SU-DHL-6 (cell line): ENCODE results near the gene LTBP4.
A peak's percentile ranks its signal among the peaks of the same experiment; 100 is the strongest.

ENCODE experiments used
- H2AFZ ChIP-seq: fragments of 200-600 bp; sonication (generic); 2 replicates; pipeline ENCODE4 v1.6.1; 2014; ENCODE audit warnings: low read depth, mild to moderate bottlenecking, moderate library complexity, mixed read lengths, antibody characterized with exemption, low read length; ENCODE audit not compliant: severe bottlenecking
- H3F3A ChIP-seq: fragments of 200-600 bp; shearing (Covaris generic); 2 replicates; pipeline ENCODE4 v1.6.0; 2016; ENCODE audit warnings: antibody characterized with exemption, mild to moderate bottlenecking; ENCODE audit not compliant: insufficient read depth
- H3K27ac ChIP-seq: fragments of 200-600 bp; sonication (generic); 2 replicates; pipeline ENCODE4 v1.5.1; 2016; ENCODE audit warnings: low read depth, mild to moderate bottlenecking, low read length, moderate library complexity, mixed read lengths
- H3K27me3 ChIP-seq: fragments of 200-600 bp; sonication (generic), shearing (Covaris generic); 2 replicates; pipeline ENCODE4 v1.6.0; 2014; ENCODE audit warnings: mild to moderate bottlenecking, low read length
- H3K36me3 ChIP-seq: fragments of 200-600 bp; sonication (generic); 2 replicates; pipeline ENCODE4 v1.6.1; 2014; ENCODE audit warnings: mild to moderate bottlenecking, low read length, mixed read lengths
- H3K4me2 ChIP-seq: fragments of 300-600, 200-600 bp; shearing (Covaris generic), sonication (generic); 2 replicates; pipeline ENCODE4 v1.6.0; 2014; ENCODE audit warnings: low read length, low read depth, mild to moderate bottlenecking; ENCODE audit not compliant: poor library complexity, severe bottlenecking
- H3K4me3 ChIP-seq: fragments of 200-600 bp; sonication (generic); 2 replicates; pipeline ENCODE4 v1.5.1; 2014; ENCODE audit warnings: antibody characterized with exemption, low read length, mild to moderate bottlenecking, mixed read lengths; ENCODE audit not compliant: insufficient read depth, poor library complexity, severe bottlenecking
- H3K79me2 ChIP-seq: fragments of 200-600 bp; sonication (generic); 2 replicates; pipeline ENCODE4 v1.6.1; 2014; ENCODE audit warnings: mild to moderate bottlenecking, low read length, moderate library complexity; ENCODE audit not compliant: insufficient read depth
- H3K9ac ChIP-seq: fragments of 200-600 bp; sonication (generic); 2 replicates; pipeline ENCODE4 v1.7.0; 2014; ENCODE audit warnings: mild to moderate bottlenecking, low read length
- H3K9me2 ChIP-seq: fragments of 200-600 bp; sonication (generic); replicated peaks from 2 replicates; pipeline ENCODE4 v1.6.1; 2014; ENCODE audit warnings: low read length; ENCODE audit not compliant: insufficient read depth
- H3K9me3 ChIP-seq: fragments of 200-600 bp; sonication (generic); 2 replicates; pipeline ENCODE4 v1.6.1; 2014; ENCODE audit warnings: low read length, mixed read lengths; ENCODE audit not compliant: insufficient read depth
- H4K20me1 ChIP-seq: fragments of 200-600 bp; sonication (generic); 2 replicates; pipeline ENCODE4 v1.6.1; 2014; ENCODE audit warnings: low read depth, mild to moderate bottlenecking, antibody characterized with exemption, low read length, moderate library complexity, mixed read lengths
- CTCF ChIP-seq: fragments of 200-600 bp; sonication (generic); IDR thresholded peaks from one replicate; pipeline ENCODE4 v1.5.1; 2017; ENCODE audit warnings: antibody characterized with exemption, mild to moderate bottlenecking, low read length, moderate library complexity; ENCODE audit not compliant: insufficient read depth, poor library complexity, severe bottlenecking
- EZH2phosphoT487 ChIP-seq: fragments of 200-600 bp; sonication (generic), shearing (Covaris generic); conservative IDR thresholded peaks from 2 replicates; pipeline ENCODE4 v1.6.1; 2018; ENCODE audit warnings: mild to moderate bottlenecking, antibody characterized with exemption, low read length, moderate library complexity, mixed read lengths

LTBP4 gene

GRCh38 chr19:40599331-40599901 lies 1.8 kb upstream of the LTBP4 start:
- H3K4me2 ChIP-seq: no peak overlapping the region
- no peaks in the 10 kb centered on the region for H3K9me2 ChIP-seq
- peaks cover 10% of the 10 kb centered on the region for H3F3A ChIP-seq
- no peaks in the 10 kb centered on the region for H3K9me3 ChIP-seq
- no peak overlapping the region for H3K4me3 ChIP-seq
- no peaks in the 10 kb centered on the region for H3K36me3 ChIP-seq
- no peak overlapping the region for H3K9ac ChIP-seq
- H3K27ac ChIP-seq: no peak overlapping the region
- H4K20me1 ChIP-seq: no peaks in the 10 kb centered on the region
- no peaks in the 10 kb centered on the region for H3K27me3 ChIP-seq
- no peaks in the 10 kb centered on the region for H3K79me2 ChIP-seq
- no peak overlapping the region for H2AFZ ChIP-seq
- TF ChIP-seq CTCF (no peak), EZH2phosphoT487 (no peak)

GRCh38 chr19:40599902-40600569 lies 1.1 kb upstream of the LTBP4 start:
- H3F3A ChIP-seq: peaks cover 14% of the 10 kb centered on the region
- no peaks in the 10 kb centered on the region for H3K36me3 ChIP-seq
- H3K4me2 ChIP-seq: no peak overlapping the region
- H3K9me3 ChIP-seq: no peaks in the 10 kb centered on the region
- no peaks in the 10 kb centered on the region for H3K27me3 ChIP-seq
- H3K9me2 ChIP-seq: no peaks in the 10 kb centered on the region
- H3K9ac ChIP-seq: no peak overlapping the region
- no peaks in the 10 kb centered on the region for H4K20me1 ChIP-seq
- H3K4me3 ChIP-seq: no peak overlapping the region
- no peaks in the 10 kb centered on the region for H3K79me2 ChIP-seq
- no peak overlapping the region for H3K27ac ChIP-seq
- H2AFZ ChIP-seq: no peak overlapping the region
- TF ChIP-seq EZH2phosphoT487: no peak

- Histone ChIP-seq H3K27me3 (no peaks in the 10 kb centered on the region), H4K20me1 (no peaks in the 10 kb centered on the region), H2AFZ (no peak overlapping the region), H3K27ac (no peak overlapping the region), H3F3A (peaks cover 20% of the 10 kb centered on the region), H3K9me2 (no peaks in the 10 kb centered on the region), H3K79me2 (no peaks in the 10 kb centered on the region), H3K4me3 (no peak overlapping the region), H3K9me3 (no peaks in the 10 kb centered on the region), H3K9ac (no peak overlapping the region), H3K4me2 (no peak overlapping the region), H3K36me3 (no peaks in the 10 kb centered on the region)
- TF ChIP-seq CTCF: peak; percentile 10
- TF ChIP-seq EZH2phosphoT487: no peak
Observed at GRCh38 chr19:40600570-40601133, 517 bp upstream of the LTBP4 start.

- H2AFZ ChIP-seq: no peak overlapping the region
- H3K27ac ChIP-seq: no peak overlapping the region
Observed at GRCh38 chr19:40603071-40603388, 1.9 kb downstream of the LTBP4 start.

More at GRCh38 chr19:40603071-40603388, 1.9 kb downstream of the LTBP4 start:
- Histone ChIP-seq H3K9ac (no peak overlapping the region), H3F3A (peaks cover 24% of the 10 kb centered on the region), H3K27me3 (no peaks in the 10 kb centered on the region), H3K9me3 (no peaks in the 10 kb centered on the region), H3K79me2 (no peaks in the 10 kb centered on the region), H3K9me2 (no peaks in the 10 kb centered on the region), H3K4me2 (peak overlapping the region; percentile 54), H3K36me3 (no peaks in the 10 kb centered on the region), H4K20me1 (no peaks in the 10 kb centered on the region), H3K4me3 (no peak overlapping the region)
- TF ChIP-seq CTCF (no peak), EZH2phosphoT487 (no peak)
